HG03066 (cell line): ENCODE measurements around the gene AFG3L2.

Experiments
- ATAC-seq: cut with Tn5 transposase; IDR thresholded peaks from one replicate; pipeline ENCODE4 v1.9.1; 2021; ENCODE audit warnings: low read depth; ENCODE audit not compliant: unreplicated experiment

Gene AFG3L2

GRCh38 chr18:12283256-12283655 lies 93.8 kb downstream of the AFG3L2 start:
- no peak for ATAC-seq

- no peak for ATAC-seq
Measured at GRCh38 chr18:12282442-12283039, 94.5 kb downstream of the AFG3L2 start.

- ATAC-seq = no peak
Measured at GRCh38 chr18:12281861-12282260, 95.2 kb downstream of the AFG3L2 start.

GRCh38 chr18:12279781-12280531 lies 97.1 kb downstream of the AFG3L2 start:
- ATAC-seq = no peak
